Esophagus squamous epithelium (tissue), 4 donors: ENCODE data around the gene KDM3B.

Source experiments
- POLR2A ChIP-seq, 4 donors: fragments of 450-650 bp; IDR thresholded peaks; one replicate each; pipeline ENCODE4 v1.6.1; 2017; ENCODE audit warnings: antibody characterized with exemption in 4 of 4, mild to moderate bottlenecking in 4 of 4, moderate library complexity in 3 of 4
- TF ChIP-seq, protein P1 (sequence below), 6 experiments: fragments of 450-650 bp in 4 of 6; fragments of 200-600 bp in 2 of 6; sonication (generic) in 2 of 6; IDR thresholded peaks; one replicate each; pipeline ENCODE4 v1.5.1; 2016 to 2019; ENCODE audit warnings: antibody characterized with exemption in 6 of 6, mild to moderate bottlenecking in 4 of 6, moderate library complexity in 4 of 6

- TF ChIP-seq POLR2A (IDR thresholded peaks at IDR 0.05): no peak
- TF ChIP-seq, protein P1, sequence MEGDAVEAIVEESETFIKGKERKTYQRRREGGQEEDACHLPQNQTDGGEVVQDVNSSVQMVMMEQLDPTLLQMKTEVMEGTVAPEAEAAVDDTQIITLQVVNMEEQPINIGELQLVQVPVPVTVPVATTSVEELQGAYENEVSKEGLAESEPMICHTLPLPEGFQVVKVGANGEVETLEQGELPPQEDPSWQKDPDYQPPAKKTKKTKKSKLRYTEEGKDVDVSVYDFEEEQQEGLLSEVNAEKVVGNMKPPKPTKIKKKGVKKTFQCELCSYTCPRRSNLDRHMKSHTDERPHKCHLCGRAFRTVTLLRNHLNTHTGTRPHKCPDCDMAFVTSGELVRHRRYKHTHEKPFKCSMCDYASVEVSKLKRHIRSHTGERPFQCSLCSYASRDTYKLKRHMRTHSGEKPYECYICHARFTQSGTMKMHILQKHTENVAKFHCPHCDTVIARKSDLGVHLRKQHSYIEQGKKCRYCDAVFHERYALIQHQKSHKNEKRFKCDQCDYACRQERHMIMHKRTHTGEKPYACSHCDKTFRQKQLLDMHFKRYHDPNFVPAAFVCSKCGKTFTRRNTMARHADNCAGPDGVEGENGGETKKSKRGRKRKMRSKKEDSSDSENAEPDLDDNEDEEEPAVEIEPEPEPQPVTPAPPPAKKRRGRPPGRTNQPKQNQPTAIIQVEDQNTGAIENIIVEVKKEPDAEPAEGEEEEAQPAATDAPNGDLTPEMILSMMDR (IDR thresholded peaks at IDR 0.05): no peak
These were observed 107.7 kb downstream of the KDM3B start for GRCh38 chr5:138460032-138460693.
